ENCODE measurements around the gene GPATCH2.

Gene GPATCH2

DNA sequence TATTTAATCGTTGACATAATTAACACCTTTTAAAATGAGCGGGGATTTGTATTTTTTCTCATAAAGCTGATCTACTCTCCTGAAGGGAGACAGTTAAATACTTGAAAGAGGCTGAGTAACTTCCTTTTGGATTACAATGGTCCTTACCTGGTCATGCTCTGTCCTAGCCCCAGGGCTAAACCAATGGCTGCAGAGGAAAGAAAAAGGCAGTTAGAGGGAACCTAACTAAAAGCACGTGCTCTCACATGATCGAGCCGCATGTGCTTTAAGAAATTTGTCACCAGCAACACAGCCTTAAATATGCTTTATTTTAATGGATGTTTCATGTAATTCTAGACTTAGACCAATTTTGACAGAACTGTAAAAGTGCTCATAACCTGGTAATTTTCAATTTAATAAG, 132.7 kb downstream of the GPATCH2 start:
- no peak for TF ChIP-seq ZFX (IDR thresholded peaks at IDR 0.05; ENCODE audit: borderline replicate concordance)
- no peak for TF ChIP-seq CTCF (IDR thresholded peaks at IDR 0.05)
- H3K27ac ChIP-seq: no peak overlapping the region

GRCh38 chr1:217495249-217495648, 135.6 kb downstream of the GPATCH2 start:
- TF ChIP-seq ZFX (IDR thresholded peaks at IDR 0.05; ENCODE audit: borderline replicate concordance): no peak
- no peak for TF ChIP-seq CTCF (IDR thresholded peaks at IDR 0.05)
- H3K27ac ChIP-seq: no peak overlapping the region

DNA sequence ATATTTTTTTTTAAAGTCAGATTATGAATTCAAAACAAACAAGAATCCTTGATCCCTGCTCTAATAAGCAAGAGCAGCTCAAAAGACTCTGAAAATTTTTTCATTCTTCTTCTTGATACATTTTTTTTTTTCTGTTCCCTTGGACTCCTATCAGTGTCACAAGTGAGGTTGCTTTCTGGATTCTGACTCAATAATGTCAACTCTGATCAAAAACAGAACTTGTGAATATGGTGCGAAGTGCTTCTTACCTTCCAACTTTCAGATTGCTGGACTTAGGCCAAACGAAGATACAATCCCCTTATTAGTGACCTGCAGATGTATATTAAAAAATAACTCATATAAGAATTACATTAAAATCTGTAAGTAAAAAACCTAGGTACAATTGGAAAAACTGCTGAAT, 136.1 kb downstream of the GPATCH2 start:
- no peak for TF ChIP-seq ZFX (IDR thresholded peaks at IDR 0.05; ENCODE audit: borderline replicate concordance)
- TF ChIP-seq CTCF (IDR thresholded peaks at IDR 0.05): no peak
- no peak overlapping the region for H3K27ac ChIP-seq

- TF ChIP-seq ZFX (IDR thresholded peaks at IDR 0.05; ENCODE audit: borderline replicate concordance) (no peak), CTCF (IDR thresholded peaks at IDR 0.05) (no peak)
- no peak overlapping the region for H3K27ac ChIP-seq
Measured at GRCh38 chr1:217493290-217493689, 137.6 kb downstream of the GPATCH2 start.

GRCh38 chr1:217484871-217485270, 146.0 kb downstream of the GPATCH2 start:
- TF ChIP-seq ZFX (IDR thresholded peaks at IDR 0.05; ENCODE audit: borderline replicate concordance) (no peak), CTCF (IDR thresholded peaks at IDR 0.05) (no peak)
- H3K27ac ChIP-seq: no peak overlapping the region

DNA sequence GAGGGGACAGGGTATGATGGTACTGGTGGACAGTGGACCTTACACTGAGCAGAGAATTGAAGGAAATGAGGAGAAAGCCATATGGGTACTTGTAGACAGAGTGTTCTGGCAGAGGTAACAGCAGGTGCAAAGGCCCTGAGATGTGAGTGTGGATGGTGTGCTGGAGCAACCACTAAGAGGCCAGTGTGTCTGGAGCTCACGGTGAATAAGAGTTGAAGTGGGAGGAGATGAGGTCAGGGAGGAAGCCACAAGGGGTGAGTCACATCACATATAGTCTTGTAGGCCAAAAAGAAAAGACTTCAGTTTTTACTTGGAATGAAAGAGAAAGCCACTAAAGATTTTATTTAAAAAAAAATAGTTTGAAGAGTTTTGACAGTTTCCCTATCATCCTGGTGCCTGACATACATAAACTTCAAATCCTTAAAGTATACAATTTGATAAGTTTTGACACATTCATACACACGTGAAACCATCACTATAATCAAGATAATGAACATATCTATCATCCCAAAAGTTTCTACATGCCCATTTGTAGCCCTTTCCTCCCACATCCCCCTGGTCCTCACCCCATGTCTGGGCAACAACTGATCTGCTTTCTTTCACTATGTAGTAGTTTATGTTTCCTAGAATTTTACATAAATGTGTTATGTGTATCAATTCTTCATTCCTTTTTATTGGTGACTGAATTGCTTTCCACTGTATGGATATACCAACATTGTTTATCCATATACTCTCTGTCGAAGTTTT, 148.4 kb downstream of the GPATCH2 start:
- TF ChIP-seq ZFX (IDR thresholded peaks at IDR 0.05; ENCODE audit: borderline replicate concordance): no peak
- no peak for TF ChIP-seq CTCF (IDR thresholded peaks at IDR 0.05)
- H3K27ac ChIP-seq: no peak overlapping the region

GRCh38 chr1:217478450-217478849, 152.4 kb downstream of the GPATCH2 start:
- TF ChIP-seq ZFX (IDR thresholded peaks at IDR 0.05; ENCODE audit: borderline replicate concordance): no peak
- no peak for TF ChIP-seq CTCF (IDR thresholded peaks at IDR 0.05)

More at GRCh38 chr1:217478450-217478849, 152.4 kb downstream of the GPATCH2 start:
- no peak overlapping the region for H3K27ac ChIP-seq

Measured in 22Rv1 (cell line).